Hepatocyte (in vitro differentiated cells): ENCODE results near the gene PMEPA1. TPM values are rescaled to one million over a fixed set of nuclear protein-coding genes. Genes with fewer than 3 reads are reported as not detected.

ENCODE experiments used
- DNase-seq: peaks from one replicate; pipeline ENCODE4 v3.0.0-alpha.2; 2016; ENCODE audit warnings: low spot score
- H2AFZ ChIP-seq: fragments of 200-600 bp; sonication (generic); 2 replicates; pipeline ENCODE4 v1.6.0; 2016; ENCODE audit warnings: antibody characterized with exemption, mild to moderate bottlenecking
- H3K27ac ChIP-seq: fragments of 200-600 bp; sonication (generic); 2 replicates; pipeline ENCODE4 v1.5.1; 2016; ENCODE audit warnings: mild to moderate bottlenecking
- H3K27me3 ChIP-seq: fragments of 200-600 bp; sonication (generic); 2 replicates; pipeline ENCODE4 v1.6.1; 2016
- H3K36me3 ChIP-seq: fragments of 200-600 bp; sonication (generic); replicated peaks from 2 replicates; pipeline ENCODE4 v1.5.1; 2016; ENCODE audit warnings: low read depth; ENCODE audit not compliant: insufficient read depth
- H3K4me1 ChIP-seq: fragments of 200-600 bp; sonication (generic); 2 replicates; pipeline ENCODE4 v1.5.1; 2016; ENCODE audit warnings: mild to moderate bottlenecking, moderate library complexity; ENCODE audit not compliant: insufficient read depth
- H3K4me2 ChIP-seq: fragments of 200-600 bp; sonication (generic); 2 replicates; pipeline ENCODE4 v1.6.0; 2016
- H3K4me3 ChIP-seq: fragments of 200-600 bp; sonication (generic); 2 replicates; pipeline ENCODE4 v1.5.1; 2016; ENCODE audit warnings: mild to moderate bottlenecking
- H3K79me2 ChIP-seq: fragments of 200-600 bp; sonication (generic); 2 replicates; pipeline ENCODE4 v1.6.0; 2017; ENCODE audit warnings: mild to moderate bottlenecking
- H3K9me2 ChIP-seq: fragments of 200-600 bp; sonication (generic); replicated peaks from 2 replicates; pipeline ENCODE4 v1.6.0; 2017; ENCODE audit warnings: mild to moderate bottlenecking; ENCODE audit not compliant: insufficient read depth
- H3K9me3 ChIP-seq: fragments of 200-600 bp; sonication (generic); 2 replicates; pipeline ENCODE4 v1.5.1; 2016; ENCODE audit warnings: low read depth, mild to moderate bottlenecking
- H4K20me1 ChIP-seq: fragments of 200-600 bp; sonication (generic); 2 replicates; pipeline ENCODE4 v1.6.0; 2016; ENCODE audit warnings: mild to moderate bottlenecking; ENCODE audit not compliant: insufficient read depth, poor library complexity, severe bottlenecking
- EZH2 ChIP-seq: fragments of 200-600 bp; sonication (generic); IDR thresholded peaks from 2 replicates; pipeline ENCODE4 v1.6.1; 2016; ENCODE audit warnings: antibody characterized with exemption, mild to moderate bottlenecking, borderline replicate concordance
- EZH2phosphoT487 ChIP-seq: fragments of 200-600 bp; sonication (generic); IDR thresholded peaks from one replicate; pipeline ENCODE4 v1.6.1; 2018; ENCODE audit warnings: antibody characterized with exemption, mild to moderate bottlenecking, low read depth, moderate library complexity; ENCODE audit not compliant: unreplicated experiment, severe bottlenecking
- WGBS: methylation state at CpG from one replicate; pipeline ENCODE4 v1.1.6; 2016; ENCODE audit warnings: low lambda C conversion rate; ENCODE audit errors: missing lambda C conversion rate; 5-methylcytosine and 5-hydroxymethylcytosine counted together
- polyA plus RNA-seq: library from polyadenylated mRNA; unstranded; fragments of >200 nt; fragmentation: Nextera tagmentation; extraction: Ambion mirVana; gene quantifications from 2 replicates; pipeline ENCODE4 v1.2.1, GENCODE V29; 2016
- total RNA-seq: library from RNA; depleted of rRNA; stranded (reverse); fragments of >200 nt; gene quantifications from 2 replicates; pipeline ENCODE4 v1.2.3, GENCODE V29; 2014
- TF ChIP-seq, protein P1 (sequence below): fragments of 200-600 bp; sonication (generic); IDR thresholded peaks from 2 replicates; pipeline ENCODE4 v1.5.1; 2016; ENCODE audit warnings: antibody characterized with exemption, mild to moderate bottlenecking; ENCODE audit not compliant: poor library complexity

Gene PMEPA1
- total and polyA plus RNA-seq, 2 experiments from 2014 or later, result 6.8 to 40.3 TPM

GRCh38 chr20:57669632-57670031 lies 40.2 kb downstream of the PMEPA1 start:
- TF ChIP-seq, protein P1, sequence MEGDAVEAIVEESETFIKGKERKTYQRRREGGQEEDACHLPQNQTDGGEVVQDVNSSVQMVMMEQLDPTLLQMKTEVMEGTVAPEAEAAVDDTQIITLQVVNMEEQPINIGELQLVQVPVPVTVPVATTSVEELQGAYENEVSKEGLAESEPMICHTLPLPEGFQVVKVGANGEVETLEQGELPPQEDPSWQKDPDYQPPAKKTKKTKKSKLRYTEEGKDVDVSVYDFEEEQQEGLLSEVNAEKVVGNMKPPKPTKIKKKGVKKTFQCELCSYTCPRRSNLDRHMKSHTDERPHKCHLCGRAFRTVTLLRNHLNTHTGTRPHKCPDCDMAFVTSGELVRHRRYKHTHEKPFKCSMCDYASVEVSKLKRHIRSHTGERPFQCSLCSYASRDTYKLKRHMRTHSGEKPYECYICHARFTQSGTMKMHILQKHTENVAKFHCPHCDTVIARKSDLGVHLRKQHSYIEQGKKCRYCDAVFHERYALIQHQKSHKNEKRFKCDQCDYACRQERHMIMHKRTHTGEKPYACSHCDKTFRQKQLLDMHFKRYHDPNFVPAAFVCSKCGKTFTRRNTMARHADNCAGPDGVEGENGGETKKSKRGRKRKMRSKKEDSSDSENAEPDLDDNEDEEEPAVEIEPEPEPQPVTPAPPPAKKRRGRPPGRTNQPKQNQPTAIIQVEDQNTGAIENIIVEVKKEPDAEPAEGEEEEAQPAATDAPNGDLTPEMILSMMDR, result no peak
- no peak for TF ChIP-seq EZH2
- no peak for TF ChIP-seq EZH2phosphoT487
- H3K36me3 ChIP-seq, result no peaks in the 10 kb centered on the region
- H3K4me2 ChIP-seq, result no peak overlapping the region
- peaks cover 28% of the 10 kb centered on the region for H3K79me2 ChIP-seq
- H3K9me3 ChIP-seq, result no peaks in the 10 kb centered on the region
- no peak overlapping the region for H3K27ac ChIP-seq
- no peak overlapping the region for H3K4me3 ChIP-seq
- no peaks in the 10 kb centered on the region for H3K9me2 ChIP-seq
- no peaks in the 10 kb centered on the region for H3K4me1 ChIP-seq
- peaks cover 29% of the 10 kb centered on the region for H4K20me1 ChIP-seq
- WGBS, result 77% methylated on average over 8 of the region's 8 CpGs
- H2AFZ ChIP-seq, result no peak overlapping the region
- H3K27me3 ChIP-seq, result no peaks in the 10 kb centered on the region
- DNase-seq, result no peak

- H4K20me1 ChIP-seq, result peaks cover 32% of the 10 kb centered on the region
- no peaks in the 10 kb centered on the region for H3K36me3 ChIP-seq
- no peak overlapping the region for H2AFZ ChIP-seq
- H3K79me2 ChIP-seq, result peaks cover 13% of the 10 kb centered on the region
- DNase-seq, result no peak
- TF ChIP-seq EZH2phosphoT487 (no peak), EZH2 (no peak)
- TF ChIP-seq, protein P1, result no peak
- no peak overlapping the region for H3K4me2 ChIP-seq
- WGBS, result 90% methylated on average over 18 of the region's 18 CpGs
- no peaks in the 10 kb centered on the region for H3K27me3 ChIP-seq
- H3K9me2 ChIP-seq, result no peaks in the 10 kb centered on the region
- H3K27ac ChIP-seq, result no peak overlapping the region
- H3K4me3 ChIP-seq, result no peak overlapping the region
- no peaks in the 10 kb centered on the region for H3K4me1 ChIP-seq
- no peaks in the 10 kb centered on the region for H3K9me3 ChIP-seq
Measured at GRCh38 chr20:57667924-57668782, 41.7 kb downstream of the PMEPA1 start.

DNA sequence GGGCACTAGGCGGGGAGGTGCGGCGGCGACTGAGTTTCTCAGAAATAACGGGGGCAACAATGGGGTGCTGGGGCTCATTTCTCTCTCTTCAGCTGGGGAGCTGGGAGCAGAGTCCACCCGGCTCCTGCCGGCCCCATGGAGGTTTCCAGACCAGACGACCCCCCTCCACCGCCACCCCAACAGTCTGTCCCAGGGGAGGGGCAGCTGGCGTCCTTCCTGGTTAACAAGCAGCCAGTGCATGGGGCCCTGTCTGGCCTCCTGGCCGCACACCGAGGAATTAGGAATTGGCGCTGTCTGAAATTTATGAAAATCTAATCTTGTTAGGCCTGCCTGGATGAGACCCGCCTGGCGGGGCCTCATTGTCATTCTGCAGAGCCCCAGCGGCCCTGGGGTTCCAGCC lies 42.4 kb downstream of the PMEPA1 start:
- Histone ChIP-seq H3K9me3 (no peaks in the 10 kb centered on the region), H3K27ac (no peak overlapping the region), H3K36me3 (no peaks in the 10 kb centered on the region), H3K27me3 (no peaks in the 10 kb centered on the region), H2AFZ (no peak overlapping the region), H3K4me3 (no peak overlapping the region), H3K9me2 (no peaks in the 10 kb centered on the region), H4K20me1 (peaks cover 27% of the 10 kb centered on the region), H3K4me1 (no peaks in the 10 kb centered on the region), H3K4me2 (no peak overlapping the region), H3K79me2 (peaks cover 11% of the 10 kb centered on the region)
- TF ChIP-seq, protein P1, result no peak
- TF ChIP-seq EZH2, result no peak
- WGBS, result 89% methylated on average over 16 of the region's 16 CpGs
- no peak for DNase-seq

DNA sequence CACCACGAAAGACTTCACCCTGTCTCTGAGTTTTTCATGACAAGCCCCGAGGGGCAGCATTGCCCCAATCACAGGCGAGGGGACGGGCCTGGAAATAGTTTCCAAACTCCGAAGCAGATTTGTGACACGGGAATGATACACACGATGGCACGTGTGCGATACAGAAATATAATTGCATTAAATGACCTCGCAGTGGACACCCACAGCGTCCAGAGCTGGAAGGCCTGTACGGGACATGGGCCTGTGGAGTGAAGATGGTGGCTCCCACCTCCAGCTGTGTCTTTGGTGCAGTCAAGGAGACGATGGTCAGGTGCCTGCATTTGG lies 43.0 kb downstream of the PMEPA1 start:
- 86% methylated on average over 13 of the region's 13 CpGs for WGBS
- Histone ChIP-seq H3K9me3 (no peaks in the 10 kb centered on the region), H3K36me3 (no peaks in the 10 kb centered on the region), H2AFZ (no peak overlapping the region), H4K20me1 (peaks cover 23% of the 10 kb centered on the region), H3K79me2 (peaks cover 7% of the 10 kb centered on the region), H3K27ac (no peak overlapping the region), H3K4me1 (no peaks in the 10 kb centered on the region), H3K27me3 (no peaks in the 10 kb centered on the region), H3K4me3 (no peak overlapping the region), H3K9me2 (no peaks in the 10 kb centered on the region), H3K4me2 (no peak overlapping the region)
- TF ChIP-seq, protein P1, result no peak
- no peak for TF ChIP-seq EZH2
- TF ChIP-seq EZH2phosphoT487, result no peak
- DNase-seq, result no peak
